ENCODE results near the gene PLXNA4. TPM values are rescaled to one million over a fixed set of nuclear protein-coding genes. Genes with fewer than 3 reads are reported as not detected.

PLXNA4 gene
- polyA plus RNA-seq, 1 experiment: 0.22 TPM

GRCh38 chr7:132404261-132404660, 172.0 kb downstream of the PLXNA4 start:
- TF ChIP-seq CTCF (IDR thresholded peaks at IDR 0.05; ENCODE audit: insufficient read depth, low read depth, low read length): no peak
- no peaks in the 10 kb centered on the region for H3K27me3 ChIP-seq (ENCODE audit: control insufficient read depth, insufficient read depth, low read length)
- ChIA-PET CTCF (no interaction called here), POLR2A (no interaction called here)
- no peak overlapping the region for H3K4me3 ChIP-seq (ENCODE audit: low read depth, low read length)
- no peak for DNase-seq (ENCODE audit: low read depth)
- H3K36me3 ChIP-seq (ENCODE audit: control insufficient read depth, insufficient read depth, low read length): no peaks in the 10 kb centered on the region

- TF ChIP-seq CTCF (IDR thresholded peaks at IDR 0.05; ENCODE audit: insufficient read depth, low read depth, low read length): no peak
- POLR2A ChIA-PET: no interaction called here
- Histone ChIP-seq H3K27me3 (ENCODE audit: control insufficient read depth, insufficient read depth, low read length) (no peaks in the 10 kb centered on the region), H3K36me3 (ENCODE audit: control insufficient read depth, insufficient read depth, low read length) (no peaks in the 10 kb centered on the region), H3K4me3 (ENCODE audit: low read depth, low read length) (no peak overlapping the region)
- CTCF ChIA-PET: no interaction called here
- no peak for DNase-seq (ENCODE audit: low read depth)
These were observed 172.7 kb downstream of the PLXNA4 start for GRCh38 chr7:132403465-132404110.

- no peak for DNase-seq (ENCODE audit: low read depth)
- Histone ChIP-seq H3K36me3 (ENCODE audit: control insufficient read depth, insufficient read depth, low read length) (no peaks in the 10 kb centered on the region), H3K4me3 (ENCODE audit: low read depth, low read length) (no peak overlapping the region), H3K27me3 (ENCODE audit: control insufficient read depth, insufficient read depth, low read length) (no peaks in the 10 kb centered on the region)
- TF ChIP-seq CTCF (IDR thresholded peaks at IDR 0.05; ENCODE audit: insufficient read depth, low read depth, low read length): no peak
- POLR2A ChIA-PET: no interaction called here
- CTCF ChIA-PET: no interaction called here
These were observed 173.5 kb downstream of the PLXNA4 start for GRCh38 chr7:132402751-132403245.

- no peak for TF ChIP-seq CTCF (IDR thresholded peaks at IDR 0.05; ENCODE audit: insufficient read depth, low read depth, low read length)
- DNase-seq (ENCODE audit: low read depth): no peak
- POLR2A ChIA-PET: no interaction called here
These were observed 174.2 kb downstream of the PLXNA4 start for GRCh38 chr7:132402096-132402495.

GRCh38 chr7:132400561-132401142, 175.6 kb downstream of the PLXNA4 start:
- ChIA-PET POLR2A (no interaction called here), CTCF (interaction anchor here (0.6 kb wide), 2 partner anchors 131 to 1331 kb away, joined by 3 to 4 read pairs; no protein-coding TSS in a partner anchor)
- no peak for TF ChIP-seq CTCF (IDR thresholded peaks at IDR 0.05; ENCODE audit: insufficient read depth, low read depth, low read length)
- H3K27me3 ChIP-seq (ENCODE audit: control insufficient read depth, insufficient read depth, low read length): no peaks in the 10 kb centered on the region
- DNase-seq (ENCODE audit: low read depth): no peak
- H3K36me3 ChIP-seq (ENCODE audit: control insufficient read depth, insufficient read depth, low read length): no peaks in the 10 kb centered on the region
- no peak overlapping the region for H3K4me3 ChIP-seq (ENCODE audit: low read depth, low read length)

More at GRCh38 chr7:132402096-132402495, 174.2 kb downstream of the PLXNA4 start:
- CTCF ChIA-PET: interaction anchor here (1.0 kb wide), 1 partner anchor 16 kb away, joined by 4 read pairs; no protein-coding TSS in a partner anchor
- Histone ChIP-seq H3K4me3 (ENCODE audit: low read depth, low read length) (no peak overlapping the region), H3K36me3 (ENCODE audit: control insufficient read depth, insufficient read depth, low read length) (no peaks in the 10 kb centered on the region), H3K27me3 (ENCODE audit: control insufficient read depth, insufficient read depth, low read length) (no peaks in the 10 kb centered on the region)
